Measurements from ENCODE around the gene TYW3. TPM values are rescaled to one million over a fixed set of nuclear protein-coding genes. Genes with fewer than 3 reads are reported as not detected.

TYW3 gene
- polyA plus RNA-seq, 3 donors: 5.0 to 6.0 (median 5.2) TPM

GRCh38 chr1:74767490-74767889 lies 34.5 kb downstream of the TYW3 start:
- intact Hi-C loops (cut with micrococcal nuclease): no loop called here
- peaks cover 0 to 3% (median 2%) of the 10 kb centered on the region in 3 donors for H3K27me3 Mint-ChIP-seq (ENCODE audit: low read depth in 3 of 3)
- Histone ChIP-seq H3K4me3 (replicated peaks in 1 of 3; ENCODE audit: low read depth in 2 of 3, low read length in 3 of 3) (no peak overlapping the region), H4K20me1 (ENCODE audit: insufficient read depth, low read length) (no peaks in the 10 kb centered on the region), H3K36me3 (replicated peaks in 1 of 2; ENCODE audit: control insufficient read depth in 1 of 2, insufficient read depth in 2 of 2, low read length in 2 of 2) (peaks cover 11 to 27% of the 10 kb centered on the region in 2 donors), H3K9ac (ENCODE audit: insufficient read depth, low read length, poor library complexity, severe bottlenecking) (no peak overlapping the region), H2AFZ (ENCODE audit: insufficient read depth, low read depth, low read length, poor library complexity, severe bottlenecking) (no peak overlapping the region), H3K9me3 (replicated peaks in 1 of 2; ENCODE audit: control insufficient read depth in 1 of 2, insufficient read depth in 1 of 2, low read length in 2 of 2) (no peaks in the 10 kb centered on the region), H3K27ac (ENCODE audit: low read depth in 1 of 2, low read length in 2 of 2) (no peak overlapping the region), H3K79me2 (ENCODE audit: insufficient read depth, low read length) (no peaks in the 10 kb centered on the region), H3K27me3 (ENCODE audit: control insufficient read depth in 2 of 2, insufficient read depth in 2 of 2, low read length in 2 of 2) (no peaks in the 10 kb centered on the region), H3K4me2 (replicated peaks; ENCODE audit: extremely low read depth, low read length, poor library complexity, severe bottlenecking) (no peak overlapping the region), H3K4me1 (ENCODE audit: control insufficient read depth in 1 of 2, insufficient read depth in 2 of 2, low read length in 2 of 2) (no peaks in the 10 kb centered on the region)
- no peak overlapping the region for H3K4me3 Mint-ChIP-seq
- no peaks in the 10 kb centered on the region for H3K4me1 Mint-ChIP-seq
- DNase-seq: no peak
- H3K36me3 Mint-ChIP-seq: peaks cover 16 to 20% of the 10 kb centered on the region in 2 donors
- no peaks in the 10 kb centered on the region for H3K9me3 Mint-ChIP-seq
- TF ChIP-seq CTCF (IDR thresholded peaks at IDR 0.05): peak; percentile 42
- H3K27ac Mint-ChIP-seq: no peak overlapping the region
- WGBS (ENCODE audit: insufficient coverage): 100% methylated on average over 1 of the region's 3 CpGs

GRCh38 chr1:74771913-74772515 lies 39.1 kb downstream of the TYW3 start:
- TF ChIP-seq CTCF (IDR thresholded peaks at IDR 0.05): peak; percentile 74
- H3K27ac Mint-ChIP-seq: no peak overlapping the region
- Histone ChIP-seq H3K9ac (ENCODE audit: insufficient read depth, low read length, poor library complexity, severe bottlenecking) (no peak overlapping the region), H4K20me1 (ENCODE audit: insufficient read depth, low read length) (no peaks in the 10 kb centered on the region), H3K4me3 (replicated peaks in 1 of 3; ENCODE audit: low read depth in 2 of 3, low read length in 3 of 3) (no peak overlapping the region), H3K27ac (ENCODE audit: low read depth in 1 of 2, low read length in 2 of 2) (no peak overlapping the region), H3K4me1 (ENCODE audit: control insufficient read depth in 1 of 2, insufficient read depth in 2 of 2, low read length in 2 of 2) (no peaks in the 10 kb centered on the region), H3K4me2 (replicated peaks; ENCODE audit: extremely low read depth, low read length, poor library complexity, severe bottlenecking) (no peak overlapping the region), H2AFZ (ENCODE audit: insufficient read depth, low read depth, low read length, poor library complexity, severe bottlenecking) (no peak overlapping the region), H3K27me3 (ENCODE audit: control insufficient read depth in 2 of 2, insufficient read depth in 2 of 2, low read length in 2 of 2) (peaks cover 2 to 5% of the 10 kb centered on the region in 2 donors), H3K79me2 (ENCODE audit: insufficient read depth, low read length) (no peaks in the 10 kb centered on the region), H3K9me3 (replicated peaks in 1 of 2; ENCODE audit: control insufficient read depth in 1 of 2, insufficient read depth in 1 of 2, low read length in 2 of 2) (no peaks in the 10 kb centered on the region), H3K36me3 (replicated peaks in 1 of 2; ENCODE audit: control insufficient read depth in 1 of 2, insufficient read depth in 2 of 2, low read length in 2 of 2) (no peaks in the 10 kb centered on the region)
- WGBS (ENCODE audit: insufficient coverage): no CpG with 5 or more reads among the region's 7 CpGs
- H3K9me3 Mint-ChIP-seq: no peaks in the 10 kb centered on the region
- intact Hi-C loops (cut with micrococcal nuclease): no loop called here
- H3K36me3 Mint-ChIP-seq: no peaks in the 10 kb centered on the region
- H3K27me3 Mint-ChIP-seq (ENCODE audit: low read depth in 3 of 3): peaks cover 0 to 4% (median 2%) of the 10 kb centered on the region in 3 donors
- peak in 1 of 3 donors; percentile 10 for DNase-seq
- H3K4me1 Mint-ChIP-seq: no peaks in the 10 kb centered on the region
- H3K4me3 Mint-ChIP-seq: no peak overlapping the region
